Stimulated activated CD4-positive, alpha-beta T cell treated with anti-CD3 and anti-CD28 coated beads, Interleukin-1b, Interleukin-23, amount 100 ng/mL, for 48 hours (primary cell): ENCODE results near the gene SSR4.
"Not testable (repeated sequence)": the region's sequence is repeated elsewhere in the genome, so short reads cannot be mapped to it uniquely, and the experiment has no call there.

Experiments used
- DNase-seq: peaks from one replicate; pipeline ENCODE4 v3.0.0-alpha.2; 2020

SSR4 gene

GRCh38 chrX:153807976-153808375 lies 13.5 kb downstream of the SSR4 start:
- DNase-seq, result no peak

GRCh38 chrX:153812220-153812619 lies 17.8 kb downstream of the SSR4 start:
- no peak for DNase-seq

- no peak for DNase-seq
These were observed 18.7 kb downstream of the SSR4 start for GRCh38 chrX:153813161-153813560.

GRCh38 chrX:153814591-153815315 lies 20.3 kb downstream of the SSR4 start:
- no peak for DNase-seq

GRCh38 chrX:153816831-153817690 lies 22.6 kb downstream of the SSR4 start:
- DNase-seq, result peak; percentile 30

- DNase-seq, result not testable (repeated sequence)
These were observed 23.6 kb downstream of the SSR4 start for GRCh38 chrX:153818064-153818463.

GRCh38 chrX:153818571-153819383 lies 24.3 kb downstream of the SSR4 start:
- DNase-seq, result peak; percentile 30

- DNase-seq, result no peak
These were observed 25.0 kb downstream of the SSR4 start for GRCh38 chrX:153819384-153820040.

GRCh38 chrX:153820601-153821000 lies 26.1 kb downstream of the SSR4 start:
- DNase-seq, result no peak

- no peak for DNase-seq
These were observed 26.6 kb downstream of the SSR4 start for GRCh38 chrX:153821066-153821465.

- no peak for DNase-seq
These were observed 29.9 kb downstream of the SSR4 start for GRCh38 chrX:153824348-153824747.

GRCh38 chrX:153825042-153825441 lies 30.6 kb downstream of the SSR4 start:
- no peak for DNase-seq

- DNase-seq, result no peak
These were observed 32.5 kb downstream of the SSR4 start for GRCh38 chrX:153827016-153827415.

GRCh38 chrX:153827903-153828302 lies 33.4 kb downstream of the SSR4 start:
- DNase-seq, result no peak

GRCh38 chrX:153828308-153828707 lies 33.8 kb downstream of the SSR4 start:
- DNase-seq, result no peak

- DNase-seq, result no peak
These were observed 34.5 kb downstream of the SSR4 start for GRCh38 chrX:153828723-153829548.

GRCh38 chrX:153829549-153829798 lies 35.0 kb downstream of the SSR4 start:
- DNase-seq, result no peak

- no peak for DNase-seq
These were observed 35.6 kb downstream of the SSR4 start, which contains the start of gene PDZD4 for GRCh38 chrX:153829799-153830639. TSS of gene PDZD4 (minus strand) at chrX:153830544. CDS start at chrX:153830298, 246 bp downstream.

- no peak for DNase-seq
These were observed 36.4 kb downstream of the SSR4 start for GRCh38 chrX:153830640-153831428.
